PC-9 (cell line): Measurements from ENCODE around the gene ADAP1.

Experiments used
- EZH2 ChIP-seq: fragments of 200-600 bp; sonication (generic); IDR thresholded peaks from 2 replicates; pipeline ENCODE4 v1.8.0; 2017; ENCODE audit warnings: antibody characterized with exemption, low read depth
- TF ChIP-seq, protein P1 (sequence below): fragments of 200-600 bp; sonication (generic); conservative IDR thresholded peaks from 2 replicates; pipeline ENCODE4 v1.6.1; 2017; ENCODE audit warnings: mixed run types, antibody characterized with exemption, mild to moderate bottlenecking, moderate library complexity

GRCh38 chr7:921581-922333, 32.7 kb downstream of the ADAP1 start:
- TF ChIP-seq, protein P1, sequence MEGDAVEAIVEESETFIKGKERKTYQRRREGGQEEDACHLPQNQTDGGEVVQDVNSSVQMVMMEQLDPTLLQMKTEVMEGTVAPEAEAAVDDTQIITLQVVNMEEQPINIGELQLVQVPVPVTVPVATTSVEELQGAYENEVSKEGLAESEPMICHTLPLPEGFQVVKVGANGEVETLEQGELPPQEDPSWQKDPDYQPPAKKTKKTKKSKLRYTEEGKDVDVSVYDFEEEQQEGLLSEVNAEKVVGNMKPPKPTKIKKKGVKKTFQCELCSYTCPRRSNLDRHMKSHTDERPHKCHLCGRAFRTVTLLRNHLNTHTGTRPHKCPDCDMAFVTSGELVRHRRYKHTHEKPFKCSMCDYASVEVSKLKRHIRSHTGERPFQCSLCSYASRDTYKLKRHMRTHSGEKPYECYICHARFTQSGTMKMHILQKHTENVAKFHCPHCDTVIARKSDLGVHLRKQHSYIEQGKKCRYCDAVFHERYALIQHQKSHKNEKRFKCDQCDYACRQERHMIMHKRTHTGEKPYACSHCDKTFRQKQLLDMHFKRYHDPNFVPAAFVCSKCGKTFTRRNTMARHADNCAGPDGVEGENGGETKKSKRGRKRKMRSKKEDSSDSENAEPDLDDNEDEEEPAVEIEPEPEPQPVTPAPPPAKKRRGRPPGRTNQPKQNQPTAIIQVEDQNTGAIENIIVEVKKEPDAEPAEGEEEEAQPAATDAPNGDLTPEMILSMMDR, result no peak
- TF ChIP-seq EZH2, result no peak
